Right atrium auricular region (tissue), 2 donors: ENCODE measurements around the gene NDFIP2. TPM values are rescaled to one million over a fixed set of nuclear protein-coding genes. Genes with fewer than 3 reads are reported as not detected.

Experiments
- DNase-seq: peaks from one replicate; pipeline ENCODE4 v3.0.0-alpha.2; 2019; ENCODE audit warnings: low spot score
- H3K27ac ChIP-seq, 2 donors: fragments of 200-600 bp; sonication (generic); 1 replicate in 1 of 2; 2 replicates in 1 of 2; pipeline ENCODE4 v1.5.1; 2016 to 2019
- H3K27me3 ChIP-seq, 2 donors: fragments of 200-600 bp; sonication (generic); one replicate each; pipeline versions ENCODE4 v1.5.1 to v1.6.0; 2017 to 2019
- H3K36me3 ChIP-seq: fragments of 200-600 bp; sonication (generic); one replicate; pipeline ENCODE4 v1.5.1; 2016
- H3K4me1 ChIP-seq, 2 donors: fragments of 200-600 bp; sonication (generic); one replicate each; pipeline versions ENCODE4 v1.5.1 to v1.6.0; 2017 to 2019
- H3K4me3 ChIP-seq, 2 donors: fragments of 200-600 bp; sonication (generic); 1 replicate in 1 of 2; 2 replicates in 1 of 2; pipeline ENCODE4 v1.5.1; 2017 to 2019; ENCODE audit warnings: mild to moderate bottlenecking in 1 of 2, moderate library complexity in 1 of 2
- H3K9me3 ChIP-seq, 2 donors: fragments of 200-600 bp; sonication (generic); one replicate each; pipeline ENCODE4 v1.5.1; 2019
- total RNA-seq, 2 donors: library from RNA; depleted of rRNA; stranded (reverse); fragments of >200 nt; gene quantifications; one replicate each; pipeline ENCODE4 v1.1.0, GENCODE V29; 2016
- TF ChIP-seq, protein P1 (sequence below), 2 donors: fragments of 200-600 bp; sonication (generic); IDR thresholded peaks; one replicate each; pipeline ENCODE4 v1.5.1; 2019; ENCODE audit warnings: antibody characterized with exemption in 2 of 2

The NDFIP2 gene
- total RNA-seq, 2 donors from 2014 or later, result 27.8 to 29.0 TPM

GRCh38 chr13:79483086-79483706, 2.2 kb downstream of the NDFIP2 start:
- Histone ChIP-seq H3K4me1 (peaks cover 0 to 37% of the 10 kb centered on the region in 2 donors), H3K4me3 (no peak overlapping the region), H3K9me3 (no peaks in the 10 kb centered on the region), H3K27ac (no peak overlapping the region), H3K27me3 (no peaks in the 10 kb centered on the region), H3K36me3 (no peaks in the 10 kb centered on the region)
- no peak for DNase-seq
- TF ChIP-seq, protein P1, sequence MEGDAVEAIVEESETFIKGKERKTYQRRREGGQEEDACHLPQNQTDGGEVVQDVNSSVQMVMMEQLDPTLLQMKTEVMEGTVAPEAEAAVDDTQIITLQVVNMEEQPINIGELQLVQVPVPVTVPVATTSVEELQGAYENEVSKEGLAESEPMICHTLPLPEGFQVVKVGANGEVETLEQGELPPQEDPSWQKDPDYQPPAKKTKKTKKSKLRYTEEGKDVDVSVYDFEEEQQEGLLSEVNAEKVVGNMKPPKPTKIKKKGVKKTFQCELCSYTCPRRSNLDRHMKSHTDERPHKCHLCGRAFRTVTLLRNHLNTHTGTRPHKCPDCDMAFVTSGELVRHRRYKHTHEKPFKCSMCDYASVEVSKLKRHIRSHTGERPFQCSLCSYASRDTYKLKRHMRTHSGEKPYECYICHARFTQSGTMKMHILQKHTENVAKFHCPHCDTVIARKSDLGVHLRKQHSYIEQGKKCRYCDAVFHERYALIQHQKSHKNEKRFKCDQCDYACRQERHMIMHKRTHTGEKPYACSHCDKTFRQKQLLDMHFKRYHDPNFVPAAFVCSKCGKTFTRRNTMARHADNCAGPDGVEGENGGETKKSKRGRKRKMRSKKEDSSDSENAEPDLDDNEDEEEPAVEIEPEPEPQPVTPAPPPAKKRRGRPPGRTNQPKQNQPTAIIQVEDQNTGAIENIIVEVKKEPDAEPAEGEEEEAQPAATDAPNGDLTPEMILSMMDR (IDR thresholded peaks at IDR 0.05), result no peak

GRCh38 chr13:79485014-79485811, 4.3 kb downstream of the NDFIP2 start:
- Histone ChIP-seq H3K27ac (no peak overlapping the region), H3K9me3 (no peaks in the 10 kb centered on the region), H3K4me3 (no peak overlapping the region), H3K27me3 (no peaks in the 10 kb centered on the region), H3K36me3 (no peaks in the 10 kb centered on the region), H3K4me1 (peaks cover 0 to 32% of the 10 kb centered on the region in 2 donors)
- no peak for DNase-seq
- TF ChIP-seq, protein P1 (IDR thresholded peaks at IDR 0.05), result no peak

GRCh38 chr13:79486433-79487188, 5.7 kb downstream of the NDFIP2 start:
- TF ChIP-seq, protein P1 (IDR thresholded peaks at IDR 0.05), result no peak
- no peak for DNase-seq
- peaks cover 0 to 33% of the 10 kb centered on the region in 2 donors for H3K4me1 ChIP-seq

GRCh38 chr13:79490326-79490725, 9.4 kb downstream of the NDFIP2 start:
- TF ChIP-seq, protein P1 (IDR thresholded peaks at IDR 0.05), result no peak
- H3K9me3 ChIP-seq, result no peaks in the 10 kb centered on the region
- no peaks in the 10 kb centered on the region for H3K27me3 ChIP-seq
- peaks cover 0 to 20% of the 10 kb centered on the region in 2 donors for H3K4me1 ChIP-seq
- no peak for DNase-seq
- H3K36me3 ChIP-seq, result no peaks in the 10 kb centered on the region
- no peak overlapping the region for H3K27ac ChIP-seq
- H3K4me3 ChIP-seq, result no peak overlapping the region

More at GRCh38 chr13:79486433-79487188, 5.7 kb downstream of the NDFIP2 start:
- Histone ChIP-seq H3K4me3 (no peak overlapping the region), H3K27ac (no peak overlapping the region), H3K36me3 (no peaks in the 10 kb centered on the region), H3K9me3 (no peaks in the 10 kb centered on the region), H3K27me3 (no peaks in the 10 kb centered on the region)

DNA sequence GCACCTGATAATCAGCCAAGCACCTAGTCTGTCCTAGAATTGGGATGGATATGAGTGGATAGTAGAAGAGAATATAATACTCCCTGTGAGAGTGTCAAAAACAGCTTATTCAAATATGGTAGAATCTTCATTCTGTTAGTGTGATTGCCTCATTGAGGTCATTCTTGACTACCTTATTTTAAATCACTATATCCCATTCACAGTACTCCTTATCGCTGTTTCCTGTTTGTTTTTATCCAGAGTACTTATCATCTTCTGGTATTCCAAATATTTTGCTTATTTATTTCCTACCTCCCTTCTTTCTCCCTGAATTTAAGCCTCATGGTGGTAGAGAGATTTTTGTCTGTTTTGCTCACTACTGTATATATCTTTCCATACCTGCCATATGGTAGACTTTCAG, 9.9 kb downstream of the NDFIP2 start:
- Histone ChIP-seq H3K27ac (no peak overlapping the region), H3K27me3 (no peaks in the 10 kb centered on the region), H3K4me1 (peaks cover 0 to 18% of the 10 kb centered on the region in 2 donors), H3K4me3 (no peak overlapping the region), H3K36me3 (no peaks in the 10 kb centered on the region), H3K9me3 (no peaks in the 10 kb centered on the region)
- no peak for DNase-seq
- TF ChIP-seq, protein P1 (IDR thresholded peaks at IDR 0.05), result no peak
